OCI-LY7 (cell line): ENCODE results near the gene CLDN1.

Experiments
- EZH2phosphoT487 ChIP-seq: fragments of 200-600 bp; sonication (generic); IDR thresholded peaks from 2 replicates; pipeline ENCODE4 v1.6.1; 2018; ENCODE audit warnings: low read depth, borderline replicate concordance, mild to moderate bottlenecking, mixed run types, antibody characterized with exemption, low read length, moderate library complexity, mixed read lengths
- TF ChIP-seq, protein P1 (sequence below): fragments of 200-600 bp; sonication (generic); conservative IDR thresholded peaks from 2 replicates; pipeline ENCODE4 v1.5.1; 2014; ENCODE audit warnings: mild to moderate bottlenecking, antibody characterized with exemption, low read length, moderate library complexity, mixed read lengths

DNA sequence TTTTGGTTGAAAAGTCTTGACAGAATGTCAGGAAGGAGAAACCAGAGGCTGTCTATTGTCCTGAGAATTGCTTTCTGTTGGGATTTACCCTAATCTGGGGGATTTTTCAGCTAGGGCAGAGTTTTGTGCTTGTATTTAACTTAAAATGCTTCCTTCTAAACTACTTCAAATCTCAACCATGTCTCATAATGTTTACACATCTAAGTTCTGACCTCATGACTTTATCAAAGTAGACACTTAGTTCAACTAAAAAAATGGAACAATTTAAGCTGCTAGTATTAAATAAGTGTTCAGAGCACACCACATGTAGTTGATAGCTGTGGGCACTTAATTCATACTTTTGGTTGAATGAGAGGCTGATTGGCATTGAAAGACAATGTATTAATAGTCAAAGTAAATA is 28.2 kb downstream of the CLDN1 start:
- TF ChIP-seq, protein P1, sequence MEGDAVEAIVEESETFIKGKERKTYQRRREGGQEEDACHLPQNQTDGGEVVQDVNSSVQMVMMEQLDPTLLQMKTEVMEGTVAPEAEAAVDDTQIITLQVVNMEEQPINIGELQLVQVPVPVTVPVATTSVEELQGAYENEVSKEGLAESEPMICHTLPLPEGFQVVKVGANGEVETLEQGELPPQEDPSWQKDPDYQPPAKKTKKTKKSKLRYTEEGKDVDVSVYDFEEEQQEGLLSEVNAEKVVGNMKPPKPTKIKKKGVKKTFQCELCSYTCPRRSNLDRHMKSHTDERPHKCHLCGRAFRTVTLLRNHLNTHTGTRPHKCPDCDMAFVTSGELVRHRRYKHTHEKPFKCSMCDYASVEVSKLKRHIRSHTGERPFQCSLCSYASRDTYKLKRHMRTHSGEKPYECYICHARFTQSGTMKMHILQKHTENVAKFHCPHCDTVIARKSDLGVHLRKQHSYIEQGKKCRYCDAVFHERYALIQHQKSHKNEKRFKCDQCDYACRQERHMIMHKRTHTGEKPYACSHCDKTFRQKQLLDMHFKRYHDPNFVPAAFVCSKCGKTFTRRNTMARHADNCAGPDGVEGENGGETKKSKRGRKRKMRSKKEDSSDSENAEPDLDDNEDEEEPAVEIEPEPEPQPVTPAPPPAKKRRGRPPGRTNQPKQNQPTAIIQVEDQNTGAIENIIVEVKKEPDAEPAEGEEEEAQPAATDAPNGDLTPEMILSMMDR, result no peak
- no peak for TF ChIP-seq EZH2phosphoT487
